HG03457 (cell line): ENCODE data around the gene BROX.
"Not testable (repeated sequence)": the region's sequence is repeated elsewhere in the genome, so short reads cannot be mapped to it uniquely, and the experiment has no call there.

Source experiments
- ATAC-seq: cut with Tn5 transposase; IDR thresholded peaks from one replicate; pipeline ENCODE4 v1.9.1; 2021; ENCODE audit warnings: moderate number of reproducible peaks; ENCODE audit not compliant: unreplicated experiment

The BROX gene

GRCh38 chr1:222712253-222713090, at the start of gene BROX, which contains the start of gene AIDA:
Gene BROX, plus strand, starts transcription at chr1:222712564. Its CDS starts 3,136 bp downstream, at chr1:222715700.
Gene AIDA, minus strand, starts transcription at chr1:222712491. Its CDS starts 174 bp downstream, at chr1:222712317.
- ATAC-seq: peak; percentile 66

- ATAC-seq: no peak
These were observed 48.9 kb upstream of the BROX start for GRCh38 chr1:222663431-222663934.

- ATAC-seq: no peak
These were observed 46.4 kb upstream of the BROX start for GRCh38 chr1:222665964-222666363.

- ATAC-seq: not testable (repeated sequence)
These were observed 44.2 kb upstream of the BROX start for GRCh38 chr1:222668184-222668583.

GRCh38 chr1:222669107-222669506, 43.3 kb upstream of the BROX start:
- ATAC-seq: not testable (repeated sequence)

GRCh38 chr1:222670110-222670509, 42.3 kb upstream of the BROX start:
- ATAC-seq: no peak

- ATAC-seq: no peak
These were observed 32.3 kb upstream of the BROX start for GRCh38 chr1:222680080-222680479.

DNA sequence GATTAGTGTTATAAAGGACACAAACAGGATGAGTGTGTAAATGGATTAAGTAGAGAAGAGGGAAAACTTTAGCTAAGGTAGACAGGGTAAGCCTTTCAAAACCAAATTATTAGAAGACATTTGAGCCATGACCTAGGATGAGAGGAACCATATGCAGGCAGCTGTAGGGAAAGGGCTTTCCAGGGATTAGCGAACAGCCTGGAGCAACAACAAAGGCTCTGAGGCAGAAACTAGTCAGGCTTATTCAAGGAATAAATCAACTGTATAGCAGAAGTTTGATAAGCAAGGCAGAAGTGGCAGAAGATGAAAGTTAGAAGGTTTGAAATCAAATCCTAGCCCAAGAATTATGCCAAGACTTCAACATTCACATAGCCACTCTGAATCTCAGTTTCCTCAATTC, 21.3 kb upstream of the BROX start:
- ATAC-seq: no peak

DNA sequence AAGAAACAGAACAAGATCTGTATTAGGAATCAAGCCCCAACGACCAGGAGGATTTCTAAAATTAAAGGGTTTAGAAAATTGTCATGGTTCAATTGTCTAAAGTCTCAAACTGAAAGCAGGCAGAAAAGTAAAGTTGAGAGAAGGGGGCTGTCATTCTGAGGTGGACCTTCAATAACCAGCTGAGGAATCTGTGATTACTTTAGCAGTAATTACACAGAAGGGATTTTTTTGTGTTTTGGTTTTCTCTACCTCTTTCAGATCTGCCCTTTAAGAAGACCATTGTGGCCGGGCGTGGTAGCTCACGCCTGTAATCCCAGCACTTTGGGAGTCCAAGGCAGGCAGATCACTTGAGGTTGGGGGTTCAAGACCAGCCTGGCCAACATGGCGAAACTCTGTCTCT, 17.4 kb upstream of the BROX start:
- no peak for ATAC-seq

DNA sequence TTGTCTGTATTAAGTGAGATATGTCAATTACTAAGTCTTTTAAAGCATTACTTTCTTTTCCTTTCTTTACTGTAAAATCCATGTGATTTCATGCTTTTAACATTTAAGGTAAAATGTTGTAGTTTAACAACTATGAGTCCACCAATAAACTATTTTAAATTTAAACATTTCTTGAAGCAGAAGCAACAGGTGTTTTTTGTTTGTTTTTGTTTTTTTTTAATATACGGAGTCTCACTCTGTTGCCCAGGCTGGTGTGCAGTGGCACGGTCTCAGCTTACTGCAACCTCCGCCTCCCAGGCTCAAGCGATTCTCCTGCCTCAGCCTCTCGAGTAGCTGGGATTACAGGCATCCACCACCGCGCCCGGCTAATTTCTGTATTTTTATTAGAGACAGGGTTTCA, 15.6 kb upstream of the BROX start:
- no peak for ATAC-seq

GRCh38 chr1:222697203-222697602, 15.2 kb upstream of the BROX start:
- no peak for ATAC-seq

DNA sequence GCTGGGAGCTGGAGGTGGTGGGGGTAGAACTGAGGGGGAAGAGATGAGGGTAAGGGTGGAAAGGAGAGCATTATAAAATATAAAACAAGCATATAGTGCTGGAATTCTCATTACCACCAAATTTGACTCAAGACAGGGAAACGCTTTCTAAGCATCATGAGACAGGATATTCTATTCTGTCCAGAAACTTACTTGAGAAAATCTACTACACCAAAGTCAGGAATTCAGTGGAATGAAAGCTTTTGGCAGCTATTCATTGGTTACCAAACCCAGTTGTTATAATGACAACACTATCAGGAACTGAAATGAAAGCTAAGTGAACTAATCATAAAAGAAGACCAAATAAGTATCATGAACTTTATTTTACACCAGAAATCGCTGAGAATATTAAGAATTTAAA, 14.5 kb upstream of the BROX start:
- ATAC-seq: no peak

GRCh38 chr1:222702210-222702609, 10.2 kb upstream of the BROX start:
- ATAC-seq: no peak

DNA sequence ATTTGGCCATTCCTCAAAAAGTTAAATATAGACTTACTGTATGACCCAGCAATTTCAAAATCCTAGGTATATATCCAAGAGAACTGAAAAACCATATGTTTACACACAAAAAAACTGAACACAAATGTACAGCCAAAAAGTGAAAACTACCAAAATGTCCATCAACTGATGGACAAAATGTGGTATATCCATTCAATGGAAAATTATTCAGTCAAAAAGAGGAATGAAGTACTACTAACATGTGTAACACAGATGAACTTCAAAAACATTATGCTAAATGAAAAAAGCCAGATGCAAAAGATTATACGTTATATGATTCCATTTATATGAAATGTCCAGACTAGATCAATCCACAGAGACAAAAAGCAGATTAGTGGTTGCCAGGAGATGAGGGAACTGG, 8.1 kb upstream of the BROX start:
- no peak for ATAC-seq

- no peak for ATAC-seq
These were observed 5.5 kb upstream of the BROX start for GRCh38 chr1:222706815-222707214.

- ATAC-seq: no peak
These were observed 2.6 kb upstream of the BROX start for GRCh38 chr1:222709700-222710153.

DNA sequence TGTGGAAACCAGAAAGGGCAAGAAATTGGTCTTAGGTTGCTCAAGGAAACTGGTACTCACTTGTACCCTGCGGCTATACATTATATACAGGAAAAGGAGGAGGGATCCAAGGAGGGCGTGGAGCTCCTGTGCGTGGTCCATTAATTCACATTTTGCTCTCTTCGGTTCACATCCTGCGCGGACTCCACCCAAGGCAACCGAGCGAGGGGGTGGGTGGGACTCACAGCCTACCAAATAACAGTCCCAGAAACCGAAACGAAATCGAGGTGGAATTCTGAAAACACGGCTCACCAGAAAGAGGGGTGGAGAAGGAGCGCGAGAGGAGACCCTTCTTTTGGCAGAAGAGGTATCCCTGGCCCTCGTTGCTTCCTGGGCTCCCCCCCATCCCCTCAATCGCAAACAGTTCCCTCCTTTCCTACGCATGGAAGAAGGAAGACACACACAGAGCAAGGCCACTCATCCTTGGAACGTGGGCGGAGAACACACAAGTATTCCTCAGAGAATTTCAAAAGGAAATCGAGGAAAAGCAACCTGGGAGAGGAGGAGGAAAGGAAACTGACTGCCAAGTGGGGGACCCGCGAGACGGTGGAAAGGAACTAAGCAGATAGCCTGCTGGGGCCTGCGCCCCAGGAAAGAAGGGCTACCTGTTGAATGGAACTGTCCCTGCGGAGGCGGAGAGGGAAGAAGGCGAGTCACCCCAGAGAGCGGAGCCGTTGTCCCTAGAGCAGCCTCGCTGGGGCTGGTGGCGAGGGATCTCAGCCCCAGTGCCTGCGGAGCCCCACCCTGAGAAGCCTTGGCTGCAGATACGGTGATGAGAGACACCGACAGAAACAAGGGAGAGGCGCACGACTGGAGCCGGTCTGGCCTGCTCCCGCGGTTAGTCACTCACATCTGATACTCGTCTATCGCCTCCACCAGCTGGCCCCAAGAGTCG, 778 bp upstream of the BROX start:
- peak; percentile 20 for ATAC-seq

DNA sequence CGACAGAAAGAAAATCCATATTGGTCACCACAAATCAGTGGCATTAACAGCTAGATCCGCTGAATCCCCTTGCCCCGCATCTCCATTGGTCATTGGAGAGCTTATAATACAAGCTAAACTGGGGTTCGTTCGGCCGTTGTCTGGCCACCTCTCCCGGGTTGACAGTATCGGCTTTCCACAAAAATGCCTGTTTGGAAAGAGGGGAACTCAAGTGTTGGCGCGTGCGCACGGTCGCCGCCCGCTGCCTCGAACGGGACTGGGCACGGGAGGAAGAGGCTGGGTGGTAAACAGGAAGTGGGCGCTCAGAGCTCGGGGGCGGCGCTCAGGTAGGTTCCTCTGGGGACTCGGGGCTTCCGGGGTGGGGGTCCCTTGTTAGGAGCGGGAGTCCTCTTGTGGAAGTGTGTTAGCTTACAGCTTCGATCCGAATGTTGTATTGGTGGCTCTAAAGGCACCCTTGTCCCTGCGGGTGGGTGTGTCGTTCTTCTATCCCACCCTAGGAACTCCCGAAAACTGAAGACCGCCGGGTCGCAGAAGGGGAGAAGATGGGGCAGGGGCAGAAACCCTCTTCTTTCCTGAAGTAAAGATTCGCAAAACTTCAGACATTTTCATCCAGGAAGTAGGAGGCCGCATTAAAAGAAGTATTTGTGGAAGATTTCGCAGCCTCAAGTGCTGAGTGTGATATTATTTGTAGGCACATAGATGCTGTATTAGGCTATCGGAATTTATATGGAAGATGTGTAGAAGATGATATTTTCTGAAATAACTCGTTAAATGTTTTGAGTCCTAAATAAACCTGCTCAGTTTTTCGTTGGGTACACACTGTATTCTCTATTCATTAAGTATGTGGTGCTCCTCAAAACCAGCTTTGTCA, 962 bp downstream of the BROX start:
- ATAC-seq: peak; percentile 59

DNA sequence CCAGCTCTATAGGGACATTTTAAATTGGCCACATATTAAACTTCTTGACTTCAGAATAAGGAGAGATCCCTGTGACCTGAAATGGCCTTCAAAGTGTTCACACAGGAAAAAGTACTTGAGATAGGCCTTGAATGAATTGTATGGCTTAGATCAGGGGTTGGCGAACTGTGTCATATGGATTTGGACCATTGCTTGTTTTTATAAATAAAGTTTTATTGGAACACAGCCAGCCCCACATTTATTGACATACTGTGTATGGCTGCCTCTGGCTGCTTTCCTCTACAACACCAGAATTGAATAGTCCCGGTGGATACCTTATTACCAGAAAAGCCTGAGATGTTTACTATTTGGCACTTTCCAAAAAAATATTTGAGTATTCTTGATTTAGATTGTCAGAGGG, 4.0 kb downstream of the BROX start:
- no peak for ATAC-seq

GRCh38 chr1:222728746-222729145, 16.4 kb downstream of the BROX start:
- no peak for ATAC-seq
